NCI-H146 treated with DMSO at 0.1 percent for 48 hours (cell line): ENCODE measurements around the gene RHOBTB3.
A peak's percentile ranks its signal among the peaks of the same experiment; 100 is the strongest.
"Not testable (repeated sequence)": the region's sequence is repeated elsewhere in the genome, so short reads cannot be mapped to it uniquely, and the experiment has no call there.

Source experiments
- DNase-seq: peaks from one replicate; lab custom pipeline; 2025; ENCODE audit not compliant: unreplicated experiment; lab: John Stamatoyannopoulos, UW

RHOBTB3 gene

DNA sequence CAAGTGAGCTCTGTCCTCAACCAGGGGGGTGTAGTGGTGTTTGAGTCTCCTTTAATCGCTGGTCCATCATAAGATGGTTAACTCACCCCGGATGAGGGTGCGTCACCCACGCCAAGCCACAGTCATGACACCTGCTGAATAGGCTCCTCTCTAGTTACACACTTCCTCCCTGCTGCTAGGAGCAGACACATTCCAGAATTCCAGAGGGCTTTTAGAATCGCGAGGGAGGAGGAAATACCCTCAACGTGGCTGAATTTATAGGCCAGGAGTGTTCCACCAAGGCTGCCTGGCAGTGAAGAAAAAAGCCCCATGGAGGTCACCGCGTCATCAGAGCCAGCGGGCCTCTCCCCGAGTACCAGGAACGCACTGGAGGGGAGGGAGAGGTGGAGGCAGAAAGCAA is 86.3 kb downstream of the RHOBTB3 start:
- DNase-seq: no peak

DNA sequence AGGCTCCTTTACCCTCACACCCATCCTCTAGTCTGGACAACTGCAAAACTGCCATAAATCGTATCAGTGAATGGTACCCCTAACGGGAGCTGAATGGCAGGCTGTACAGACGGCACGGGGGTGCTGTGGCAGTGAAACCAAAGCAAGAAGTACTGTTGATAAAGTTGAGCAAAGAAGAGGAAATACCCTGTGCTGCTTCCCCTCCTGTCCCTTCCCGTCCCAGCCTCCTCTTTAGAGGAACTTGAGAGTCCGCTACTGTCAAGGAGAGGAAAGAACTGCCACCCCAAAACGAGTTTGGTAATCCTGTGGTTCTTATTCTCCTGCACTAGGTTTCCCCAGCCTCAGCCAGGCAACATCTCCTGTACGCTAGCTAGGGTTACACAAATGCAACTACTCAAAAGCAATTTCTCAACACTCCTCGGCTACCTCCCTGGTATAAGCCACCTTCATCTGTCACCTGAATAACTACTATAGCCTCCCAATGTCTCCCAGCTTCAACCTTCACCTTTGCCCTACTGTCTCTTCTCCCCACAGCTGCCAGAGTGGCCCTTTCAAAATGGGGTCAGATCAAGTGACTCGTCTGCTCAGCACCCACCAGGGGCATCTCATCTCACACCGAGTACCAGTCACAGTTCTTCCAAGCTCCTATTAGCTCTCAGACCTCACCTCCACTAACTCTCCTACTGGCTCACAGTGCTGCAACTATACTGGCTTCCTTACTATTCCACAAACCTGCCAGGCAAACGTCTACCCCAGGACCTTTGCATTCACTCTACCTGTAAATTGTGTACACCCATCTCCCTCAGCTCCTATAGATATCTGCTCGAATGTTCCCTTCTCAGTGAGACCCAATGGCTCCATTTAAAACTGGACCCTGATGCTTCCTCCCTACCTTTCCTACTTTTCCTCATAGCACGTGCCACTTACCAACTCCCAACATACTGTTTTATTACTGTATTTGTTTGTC is 87.3 kb downstream of the RHOBTB3 start:
- DNase-seq: no peak

DNA sequence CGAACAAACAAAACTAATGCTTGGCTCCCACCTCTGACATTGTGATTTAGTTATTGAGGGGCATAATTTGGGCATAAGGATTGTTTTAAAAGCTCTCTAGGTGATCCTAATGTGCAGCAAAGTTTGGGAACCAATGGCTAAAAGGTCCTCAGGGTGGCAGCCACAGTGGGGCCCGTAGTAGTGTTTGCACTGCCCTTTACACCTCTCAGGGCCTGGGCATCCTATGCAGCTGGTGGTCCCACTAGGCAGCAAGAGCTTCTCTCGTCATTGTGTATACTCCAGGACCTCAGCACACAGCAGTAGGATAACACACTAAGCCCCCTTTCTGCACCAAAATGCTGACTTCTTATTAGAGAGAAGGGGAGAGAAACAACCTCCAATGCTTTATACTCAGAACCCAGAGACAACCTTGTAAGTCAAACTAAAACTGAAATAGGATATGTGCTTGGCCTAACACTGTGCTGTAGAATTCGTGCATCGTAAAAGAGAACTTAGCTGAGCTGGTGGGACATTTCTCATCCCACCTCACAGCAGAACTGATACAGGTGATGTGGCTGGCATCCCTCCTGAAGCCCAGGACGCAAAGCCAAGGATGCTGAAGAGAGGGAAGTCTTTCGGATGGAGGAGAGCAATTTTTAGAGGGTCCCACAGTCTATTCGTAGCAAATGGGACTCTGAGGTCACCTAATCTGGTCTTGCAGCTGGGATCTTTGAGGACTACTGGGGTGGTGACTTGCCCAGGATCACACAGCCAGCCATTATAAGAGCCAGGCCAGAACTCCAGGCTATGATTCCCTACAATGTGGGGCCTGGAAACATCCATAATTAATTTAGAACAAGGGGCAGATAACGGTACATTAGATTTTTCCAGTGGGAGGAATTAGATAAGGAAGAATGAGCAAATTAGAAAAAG is 90.2 kb downstream of the RHOBTB3 start:
- DNase-seq: no peak

DNA sequence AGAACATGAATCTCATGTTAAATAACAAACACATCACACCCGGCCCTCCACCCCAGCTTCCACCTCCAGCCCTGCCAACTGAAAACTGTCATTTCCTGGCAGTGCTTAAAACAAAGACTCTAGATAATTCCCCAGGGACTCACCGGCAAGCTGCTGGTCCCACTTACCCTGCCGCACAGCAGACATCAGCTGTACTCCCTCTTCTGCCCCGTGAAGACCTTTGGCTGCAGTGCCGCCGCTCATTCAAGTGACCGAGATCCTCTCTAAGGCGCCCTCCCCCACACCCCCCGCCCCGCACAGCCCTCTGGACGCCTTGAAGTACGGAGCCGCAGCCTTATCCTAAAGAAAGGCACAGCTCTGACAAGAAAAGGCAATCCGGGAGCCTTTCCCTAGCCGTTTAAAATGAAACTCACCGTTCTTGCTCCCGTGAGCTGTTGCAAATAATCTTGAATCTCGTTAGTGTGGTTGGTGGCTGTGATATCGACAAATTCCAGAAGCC is 91.0 kb downstream of the RHOBTB3 start:
- no peak for DNase-seq

DNA sequence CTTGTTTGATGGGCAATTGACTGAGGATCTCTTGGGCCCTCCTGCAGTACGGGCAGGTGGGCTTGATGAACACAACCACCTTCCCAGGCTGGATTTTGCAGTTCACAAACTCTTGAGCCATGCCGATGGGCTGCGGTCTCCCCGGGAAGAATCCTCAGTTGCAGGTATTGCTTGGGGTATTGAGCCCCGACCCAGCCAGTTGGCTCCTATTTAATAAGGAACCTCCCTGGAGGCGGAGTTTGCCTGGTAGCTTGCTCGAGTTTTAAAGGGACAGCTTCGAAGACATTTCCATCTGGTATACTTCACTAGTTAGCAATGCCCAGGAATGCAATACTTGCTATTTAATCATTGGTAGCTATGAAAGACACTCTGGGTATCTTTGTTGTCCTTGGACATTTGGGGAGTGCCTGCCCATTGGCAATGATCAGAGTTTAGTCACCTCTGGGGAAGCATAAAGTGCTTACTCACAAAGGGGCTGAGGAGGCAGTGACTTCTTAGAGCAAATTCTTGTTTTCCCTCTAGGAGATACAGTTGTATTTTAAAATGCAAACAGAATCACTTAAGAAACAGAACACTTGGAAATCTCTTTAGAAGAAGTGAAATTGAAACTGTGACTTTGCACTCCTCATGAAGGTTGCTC is 91.5 kb downstream of the RHOBTB3 start, which contains the start of gene GLRX:
Gene GLRX (minus strand): TSS at position 185 of the 640 bp plus-strand sequence. CDS start 64 bp downstream, at position 121.
- peak; percentile 29 for DNase-seq

DNA sequence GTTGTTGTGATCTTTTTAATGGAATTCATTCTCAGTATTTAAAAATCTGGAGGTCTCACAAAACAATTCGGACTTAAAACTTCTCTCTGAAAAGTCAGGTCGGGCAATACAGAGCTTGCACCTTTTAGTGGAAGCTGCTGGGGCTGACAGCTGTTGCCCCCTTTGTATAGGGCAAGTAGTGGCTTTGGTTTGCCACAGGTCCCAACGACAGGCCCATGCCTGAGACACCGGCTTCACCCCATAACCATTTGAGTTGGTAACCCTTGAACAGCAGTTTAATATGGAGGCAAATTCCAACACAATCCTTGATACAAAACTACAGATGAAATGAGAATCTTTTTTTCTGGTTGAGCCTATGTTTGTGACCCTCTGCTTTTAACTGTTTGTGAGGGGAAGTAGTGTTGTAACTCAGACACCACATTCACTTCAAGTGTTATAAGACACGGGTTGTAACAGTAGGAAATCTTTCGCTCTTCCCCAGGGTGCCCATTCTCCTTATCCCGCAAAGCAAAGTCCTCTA is 92.1 kb downstream of the RHOBTB3 start:
- DNase-seq: no peak

DNA sequence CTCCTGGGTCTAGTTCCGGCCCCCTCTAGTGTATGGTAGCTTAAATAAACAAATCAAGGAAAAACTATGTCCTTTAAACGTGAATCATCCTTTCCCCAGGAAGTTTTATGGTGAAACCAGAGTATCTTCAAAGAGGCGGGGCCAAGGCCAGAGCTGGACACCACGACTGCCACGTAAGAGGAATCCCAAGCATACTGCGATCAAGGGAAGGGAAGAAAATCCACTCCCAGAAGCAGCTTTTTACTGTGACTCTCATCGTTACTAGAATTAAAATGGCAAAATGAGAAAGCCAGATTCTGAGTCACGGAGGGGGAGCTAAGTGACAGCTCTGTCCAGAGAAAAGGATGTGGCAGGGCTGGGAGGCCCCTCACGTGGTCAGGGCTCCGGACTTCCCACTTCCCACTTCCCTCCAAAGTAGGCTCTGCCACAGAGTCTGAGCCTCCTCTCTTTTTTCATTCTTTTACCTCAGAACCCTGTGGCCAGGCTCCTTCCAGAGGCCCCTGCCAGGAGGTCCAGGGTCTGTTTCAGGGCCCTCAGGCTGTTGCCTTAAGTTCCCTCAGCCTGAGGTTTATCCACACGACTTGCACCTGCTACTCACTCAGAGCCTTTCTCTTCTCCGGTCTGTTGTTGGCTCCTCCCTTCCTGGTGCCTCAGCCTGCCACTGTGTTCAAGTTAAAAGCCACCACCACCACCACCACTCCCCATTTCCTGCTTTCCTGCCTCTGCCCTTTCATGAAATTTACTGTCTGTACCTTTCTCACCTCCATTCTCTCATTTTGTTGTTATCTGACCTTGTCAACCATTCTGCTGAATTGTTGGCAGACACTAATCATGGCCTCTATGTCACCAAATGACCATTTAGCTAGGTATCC is 92.8 kb downstream of the RHOBTB3 start:
- DNase-seq: peak; percentile 23

DNA sequence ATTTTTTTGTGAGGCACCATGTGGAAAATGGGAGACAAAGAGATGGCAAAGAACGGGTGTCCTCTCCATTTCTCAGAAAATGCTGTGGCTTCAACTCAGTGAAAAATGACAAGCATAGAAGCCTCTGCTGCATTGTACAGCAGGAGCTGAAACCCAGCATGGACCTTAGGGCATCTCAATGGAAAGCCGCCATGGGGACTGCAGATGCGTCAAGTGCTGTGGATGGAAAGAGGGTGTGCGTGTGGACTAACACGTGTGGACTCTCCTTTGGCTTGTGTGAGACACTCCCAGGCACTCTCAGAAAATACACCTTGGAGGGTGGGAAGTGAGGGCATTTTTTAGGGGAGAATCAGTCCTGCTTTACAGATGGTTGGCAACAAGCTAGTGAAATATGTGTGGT is 93.6 kb downstream of the RHOBTB3 start:
- DNase-seq: no peak

DNA sequence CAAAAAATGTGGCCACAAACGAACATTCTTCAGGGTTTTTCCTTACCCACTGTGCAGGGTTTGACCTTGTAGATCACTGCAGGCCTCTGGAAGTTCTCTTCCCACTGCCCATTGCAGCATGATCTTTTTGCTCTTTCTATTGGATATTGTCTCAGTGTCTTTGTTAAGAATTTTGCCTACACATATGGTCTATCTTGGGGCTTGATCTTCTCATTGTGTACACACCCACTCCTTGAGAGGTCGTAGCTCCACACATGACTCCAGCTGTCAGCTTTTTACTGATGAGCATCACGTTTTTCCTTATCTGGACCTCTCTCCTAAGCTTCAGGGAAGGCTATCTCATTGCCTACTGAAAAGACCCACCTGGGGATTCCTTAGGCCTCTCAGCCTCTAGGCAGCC is 94.4 kb downstream of the RHOBTB3 start:
- DNase-seq: no peak

DNA sequence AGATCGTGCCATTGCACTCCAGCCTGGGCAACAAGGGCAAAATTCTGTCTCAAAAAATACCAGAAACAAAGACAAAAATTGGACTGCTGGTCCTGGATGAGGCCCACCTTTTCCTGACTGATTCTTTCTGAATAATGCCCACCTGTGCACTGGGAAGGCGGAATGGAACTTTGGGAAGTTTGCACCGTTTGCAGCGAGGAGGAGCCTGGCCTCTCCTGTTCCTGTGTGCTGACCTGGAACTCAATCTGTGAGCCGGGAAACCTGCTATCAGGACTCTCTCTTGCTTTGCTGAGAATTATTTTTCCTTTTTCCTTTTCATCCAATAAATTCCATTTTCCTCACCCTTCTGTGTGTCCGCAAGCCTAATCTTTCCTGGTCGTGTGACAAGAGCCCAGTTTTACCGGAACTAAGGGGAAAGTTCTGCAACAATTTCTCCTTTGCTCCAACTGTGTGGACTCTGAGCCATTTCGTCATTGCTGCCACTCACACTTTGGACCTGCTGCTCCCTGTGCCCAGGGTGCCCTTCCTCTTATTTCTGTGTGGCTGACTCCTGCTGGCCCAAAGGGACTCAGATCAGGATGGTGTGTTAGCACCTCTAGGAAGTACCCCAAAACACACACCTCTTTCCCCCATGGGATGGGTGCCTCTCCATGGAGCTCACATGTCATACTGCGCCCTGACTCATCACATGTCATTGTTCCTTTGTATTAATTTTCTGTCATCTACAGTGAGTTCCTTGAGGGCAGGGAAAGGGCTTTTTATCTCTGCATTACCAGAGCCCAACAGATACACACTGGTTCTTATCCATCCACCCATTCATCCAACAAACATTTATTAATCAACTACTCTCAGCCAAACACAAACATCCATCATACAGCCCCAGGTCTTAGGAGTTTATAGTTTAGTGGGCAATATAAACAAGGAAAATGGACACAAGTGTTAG is 96.1 kb downstream of the RHOBTB3 start:
- no peak for DNase-seq

DNA sequence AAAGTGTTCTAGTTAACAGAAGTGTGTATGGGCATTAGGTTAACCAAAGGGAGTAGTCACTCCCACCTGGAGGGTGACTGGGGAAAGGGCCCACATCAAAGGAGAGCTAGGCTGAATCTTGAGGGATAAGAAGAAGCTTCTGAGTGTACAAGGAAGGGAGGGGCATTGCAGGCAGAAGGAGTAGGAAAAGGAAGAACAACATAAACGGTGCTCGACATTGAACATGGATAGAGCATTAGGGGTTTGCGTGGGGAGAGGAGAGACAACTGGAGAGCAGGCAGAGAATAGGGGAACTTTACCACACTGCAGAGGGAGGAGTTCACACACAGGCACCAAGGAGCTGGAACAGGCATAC is 96.7 kb downstream of the RHOBTB3 start:
- DNase-seq: no peak

DNA sequence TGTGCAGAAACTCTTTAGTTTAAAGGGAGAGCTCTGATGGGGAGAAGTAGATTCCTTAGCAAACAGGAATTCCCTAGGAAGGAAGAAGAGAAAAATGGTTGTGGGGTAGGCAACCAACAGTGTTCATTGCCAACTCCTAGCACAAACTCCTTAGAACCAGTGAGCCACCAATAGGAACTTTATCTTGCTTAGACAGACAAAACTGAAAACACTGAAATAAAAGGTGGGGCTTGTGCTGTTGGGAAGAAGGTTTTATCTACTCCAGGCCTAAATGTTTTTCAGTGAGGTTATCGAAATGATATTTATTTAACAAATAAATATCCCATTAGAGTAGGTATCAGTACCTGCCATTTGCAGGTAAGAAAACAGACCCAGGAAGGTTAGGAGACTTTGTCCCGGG is 99.1 kb downstream of the RHOBTB3 start:
- DNase-seq: no peak

DNA sequence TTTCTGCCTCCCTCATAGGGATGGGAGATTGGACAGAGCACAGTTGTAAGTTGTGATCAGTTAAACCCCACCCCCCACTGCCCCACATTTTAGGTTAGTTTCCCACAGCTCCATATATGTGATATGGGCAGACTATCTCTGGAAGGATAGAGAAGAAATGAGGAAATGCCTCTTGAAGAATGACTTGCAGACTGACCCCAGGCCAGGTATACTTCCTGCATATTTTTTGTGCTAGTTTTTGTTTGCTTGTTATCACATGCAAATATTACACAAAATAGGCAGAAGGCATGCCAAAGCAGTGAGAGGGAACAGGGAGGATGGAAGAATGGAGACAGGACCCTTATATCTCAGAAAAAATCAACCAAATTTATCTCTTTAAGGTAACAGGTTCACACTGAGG is 101.5 kb downstream of the RHOBTB3 start:
- no peak for DNase-seq

DNA sequence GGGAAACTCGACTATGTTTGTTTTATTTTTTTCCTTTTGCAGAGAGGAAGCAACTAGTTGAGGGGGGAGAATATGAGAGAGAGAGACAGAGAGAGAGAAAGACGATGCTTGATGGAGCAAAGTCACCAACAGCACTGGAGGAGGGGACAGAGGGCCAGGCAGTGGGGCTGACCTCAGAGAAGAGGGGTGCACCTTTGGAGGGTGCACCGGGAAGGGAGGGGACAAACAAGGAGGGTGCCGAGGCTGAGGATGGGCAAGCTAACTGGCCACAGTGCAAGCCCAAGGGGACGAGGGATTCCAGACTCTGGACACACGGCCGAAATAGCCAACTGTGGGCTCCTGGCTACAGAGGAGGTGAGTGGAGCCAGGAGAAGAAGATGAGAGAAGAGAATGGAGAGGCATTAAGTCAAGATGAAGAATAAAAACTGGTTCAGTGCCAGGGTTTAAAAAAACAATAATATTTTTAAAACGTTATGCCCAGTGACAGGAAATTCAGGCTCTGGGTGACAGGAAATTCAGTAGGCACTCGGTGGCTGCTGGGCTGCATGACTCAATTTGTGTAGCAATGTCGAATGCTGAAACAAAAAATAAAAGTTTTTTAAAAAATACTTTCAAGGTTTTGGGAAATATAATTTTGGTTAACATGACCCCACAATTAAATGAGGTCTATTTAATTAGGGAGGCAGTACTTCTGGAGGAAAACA is 104.7 kb downstream of the RHOBTB3 start:
- DNase-seq: no peak

DNA sequence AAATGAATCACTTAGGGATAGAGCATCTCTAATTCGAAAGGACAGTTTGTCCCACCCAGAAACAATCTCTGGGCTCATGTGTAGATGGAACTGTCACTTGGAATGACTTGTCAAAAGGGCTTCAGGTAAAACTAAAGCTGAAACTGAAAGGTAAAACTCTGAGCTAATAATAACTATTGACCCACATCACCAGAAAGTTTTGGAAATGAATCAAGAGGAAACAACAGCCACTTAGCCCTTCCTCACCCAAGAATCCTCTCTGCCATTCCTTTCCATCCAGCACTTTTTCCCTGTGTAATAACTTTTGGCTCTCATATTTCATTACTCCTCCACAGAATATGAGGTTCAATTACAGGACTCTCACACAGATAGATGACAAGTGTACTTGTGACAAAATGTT is 105.4 kb downstream of the RHOBTB3 start:
- DNase-seq: no peak

DNA sequence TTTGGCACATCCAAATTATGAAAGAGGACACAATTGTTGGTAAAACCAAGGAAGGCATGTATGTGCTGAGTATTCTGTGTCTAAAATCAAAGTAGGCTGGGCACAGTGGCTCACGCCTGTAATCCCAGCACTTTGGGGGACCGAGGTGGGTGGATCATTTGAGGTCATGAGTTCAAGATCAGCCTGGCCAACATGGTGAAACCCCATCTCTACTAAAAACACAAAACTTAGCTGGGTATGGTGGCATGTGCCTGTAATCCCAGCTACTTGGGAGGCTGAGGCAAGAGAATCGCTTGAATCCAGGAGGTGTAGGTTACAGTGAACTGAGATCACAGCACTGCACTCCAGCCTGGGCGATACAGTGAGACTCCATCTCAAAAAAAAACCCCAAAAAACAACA is 105.8 kb downstream of the RHOBTB3 start:
- not testable (repeated sequence) for DNase-seq

DNA sequence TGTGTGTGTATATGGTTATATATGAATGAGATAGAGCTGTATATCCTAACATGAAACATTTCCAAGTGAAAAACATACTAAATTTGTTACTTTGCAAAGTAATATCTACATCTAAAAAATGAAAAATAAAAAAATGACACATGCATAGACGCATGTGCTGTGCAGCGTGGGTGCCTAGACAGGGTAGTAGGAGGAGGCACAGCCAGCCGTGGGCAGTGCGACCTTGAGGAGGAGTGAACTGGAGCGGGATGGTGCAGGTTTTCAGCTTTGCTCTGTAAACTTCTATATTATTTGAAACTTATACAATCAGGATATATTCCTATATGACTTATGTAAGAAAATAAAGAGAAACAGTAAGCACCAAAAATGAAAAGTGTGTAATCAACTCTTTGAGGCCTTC is 106.4 kb downstream of the RHOBTB3 start:
- DNase-seq: no peak

DNA sequence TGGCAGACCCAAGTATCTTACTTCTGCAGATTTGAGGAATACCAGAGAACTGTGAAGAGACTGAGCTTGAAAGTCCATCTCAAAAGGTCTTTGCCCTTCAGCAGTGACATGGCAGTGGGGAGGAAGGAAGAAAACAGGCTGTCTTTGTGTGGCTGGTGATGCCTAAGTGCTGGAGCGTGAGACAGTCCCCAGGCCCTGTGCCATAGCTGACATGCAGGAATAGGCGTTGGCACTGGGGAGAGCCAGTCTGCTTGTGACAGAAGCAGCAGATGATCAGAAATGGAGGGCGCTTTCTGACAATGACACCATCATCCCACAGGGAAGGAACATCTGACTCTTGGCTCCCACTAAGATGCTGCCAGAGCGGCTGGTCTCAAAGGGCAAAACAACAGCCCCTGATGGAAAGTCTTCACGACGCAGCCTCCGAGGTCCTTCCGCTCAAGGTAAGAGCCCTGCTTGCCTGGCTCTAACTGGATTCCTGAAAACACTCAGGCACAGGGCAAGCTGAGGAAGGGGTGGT is 106.9 kb downstream of the RHOBTB3 start:
- DNase-seq: no peak
